Suppressor macrophage treated with lipopolysaccharide for 4 hours (primary cell): ENCODE data around the gene KCNJ5.

Source experiments
- DNase-seq: peaks from one replicate; pipeline ENCODE4 v3.0.0-alpha.2; 2020

KCNJ5 gene

DNA sequence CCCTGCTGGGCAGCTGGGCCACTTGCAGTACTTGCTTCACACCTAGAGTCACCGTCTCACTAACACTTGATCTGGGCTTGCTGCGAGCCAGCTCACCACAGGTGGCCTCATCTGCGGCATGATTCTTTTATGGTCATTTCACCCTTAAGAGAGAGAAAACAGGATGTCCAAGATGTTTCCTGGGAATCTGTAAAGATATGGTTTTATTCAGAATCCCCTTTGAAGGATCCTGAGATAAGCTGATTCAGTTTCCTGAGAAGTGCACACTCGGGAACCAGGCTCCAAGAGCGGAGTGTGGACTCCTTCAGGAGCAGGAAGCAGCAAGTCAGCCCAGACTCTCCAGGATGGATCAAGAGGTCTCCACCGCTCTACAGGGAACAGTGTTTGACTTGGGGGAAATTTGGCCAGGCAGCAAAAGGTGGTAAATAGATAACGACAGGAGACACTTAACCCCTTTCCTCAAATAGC is 73.3 kb downstream of the KCNJ5 start:
- no peak for DNase-seq

DNA sequence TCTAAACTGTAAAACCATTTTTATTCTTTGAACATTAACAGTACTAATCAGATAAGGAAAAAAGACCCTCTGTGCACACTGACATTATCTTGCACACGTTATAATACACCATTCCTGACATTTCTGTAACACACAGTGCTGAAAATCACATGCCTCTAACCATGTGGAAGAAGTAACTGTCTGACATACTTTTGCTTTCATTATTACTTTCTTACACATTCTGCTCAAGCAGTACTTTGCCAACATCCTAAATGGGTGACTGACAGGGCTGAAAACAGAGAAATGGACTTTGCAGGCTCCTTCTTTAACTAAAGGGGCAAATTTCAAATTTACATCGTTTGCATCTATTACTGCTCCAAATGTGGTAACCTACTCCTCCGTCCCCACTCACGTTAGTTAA is 74.3 kb downstream of the KCNJ5 start:
- peak; percentile 68 for DNase-seq

DNA sequence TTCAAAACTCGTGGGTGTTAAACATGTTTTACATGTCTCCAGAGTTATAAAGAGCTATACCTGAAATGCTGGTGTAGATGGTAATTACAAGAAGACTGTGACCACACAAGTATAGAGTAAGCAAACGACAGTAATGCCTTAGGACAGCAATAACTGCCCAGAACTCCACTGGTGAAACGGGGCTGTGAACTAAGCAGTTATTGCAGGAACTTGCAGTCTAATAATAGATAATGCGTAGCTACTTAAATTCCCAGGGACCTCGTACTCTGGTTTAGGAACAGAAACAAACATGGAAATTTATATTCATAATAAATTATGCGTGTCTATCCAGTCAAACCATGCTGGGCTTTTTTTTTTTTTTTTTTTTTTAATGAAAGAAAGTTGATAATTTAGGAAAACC is 76.4 kb downstream of the KCNJ5 start:
- no peak for DNase-seq

DNA sequence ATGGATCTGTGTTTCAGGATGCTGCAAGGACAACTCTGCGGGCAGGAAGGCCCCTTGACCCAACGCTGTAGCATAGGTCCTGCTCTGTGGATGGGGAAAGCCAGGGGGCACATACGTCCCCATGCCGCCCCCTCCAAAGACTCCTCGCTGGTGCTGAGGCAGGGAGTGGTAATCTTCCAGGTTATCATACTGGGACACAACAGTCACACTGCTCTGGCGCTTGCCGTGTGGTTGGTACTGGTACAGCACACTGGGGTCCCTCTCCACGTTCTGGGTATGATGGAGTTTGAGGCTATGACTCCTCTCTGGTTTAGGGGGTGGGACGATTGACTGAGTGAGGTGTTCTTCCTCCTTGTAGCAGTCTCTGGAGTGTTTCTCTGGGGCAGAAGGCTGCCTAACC is 77.8 kb downstream of the KCNJ5 start:
- DNase-seq = no peak
